Karpas-422 (cell line): ENCODE data around the gene RIMBP3C. TPM values are rescaled to one million over a fixed set of nuclear protein-coding genes. Genes with fewer than 3 reads are reported as not detected.
"Not testable (repeated sequence)": the region's sequence is repeated elsewhere in the genome, so short reads cannot be mapped to it uniquely, and the experiment has no call there.

Source experiments
- DNase-seq: peaks from one replicate; pipeline ENCODE4 v3.0.0-alpha.2; 2015
- H2AFZ ChIP-seq: fragments of 200-600 bp; sonication (generic); 2 replicates; pipeline ENCODE4 v1.6.1; 2014; ENCODE audit warnings: antibody characterized with exemption, low read length, mixed read lengths
- H3K27ac ChIP-seq: fragments of 200-600 bp; sonication (generic); 2 replicates; pipeline ENCODE4 v1.5.1; 2014; ENCODE audit warnings: mild to moderate bottlenecking, low read length, moderate library complexity
- H3K27me3 ChIP-seq: fragments of 200-600 bp; sonication (generic); 2 replicates; pipeline ENCODE4 v1.6.1; 2014; ENCODE audit warnings: low read length, mixed read lengths
- H3K36me3 ChIP-seq: fragments of 200-600 bp; sonication (generic); 2 replicates; pipeline ENCODE4 v1.6.1; 2014; ENCODE audit warnings: low read length, mixed read lengths; ENCODE audit not compliant: insufficient read depth
- H3K4me1 ChIP-seq: fragments of 200-600 bp; sonication (generic); 2 replicates; pipeline ENCODE4 v1.6.1; 2014; ENCODE audit warnings: mild to moderate bottlenecking, low read length, mixed read lengths
- H3K4me2 ChIP-seq: fragments of 200-600 bp; sonication (generic); 2 replicates; pipeline ENCODE4 v1.6.1; 2014; ENCODE audit warnings: low read length, low read depth, mild to moderate bottlenecking; ENCODE audit not compliant: poor library complexity, severe bottlenecking
- H3K4me3 ChIP-seq: fragments of 200-600 bp; sonication (generic); 2 replicates; pipeline ENCODE4 v1.5.1; 2014; ENCODE audit warnings: mild to moderate bottlenecking, antibody characterized with exemption, low read length, mixed read lengths
- H3K79me2 ChIP-seq: fragments of 200-600 bp; sonication (generic); 2 replicates; pipeline ENCODE4 v1.6.1; 2014; ENCODE audit warnings: mild to moderate bottlenecking, low read length, mixed read lengths
- H3K9ac ChIP-seq: fragments of 200-600 bp; sonication (generic); 2 replicates; pipeline ENCODE4 v1.6.0; 2014; ENCODE audit warnings: low read length
- H3K9me2 ChIP-seq: fragments of 200-600 bp; sonication (generic), shearing (Covaris generic); replicated peaks from 2 replicates; pipeline ENCODE4 v1.6.0; 2014; ENCODE audit warnings: mild to moderate bottlenecking, low read length, moderate library complexity; ENCODE audit not compliant: insufficient read depth
- H3K9me3 ChIP-seq: fragments of 300-700, 200-600 bp; sonication (generic); 2 replicates; pipeline ENCODE4 v1.6.1; 2014; ENCODE audit warnings: low read length, mixed read lengths
- H4K20me1 ChIP-seq: fragments of 200-600 bp; sonication (generic); 2 replicates; pipeline ENCODE4 v1.6.1; 2014; ENCODE audit warnings: mild to moderate bottlenecking, antibody characterized with exemption, low read length, low read depth; ENCODE audit not compliant: insufficient read depth
- total RNA-seq: library from RNA; depleted of rRNA; stranded (reverse); fragments of >200 nt; shearing (Covaris generic); gene quantifications from 2 replicates; pipeline ENCODE4 v1.2.3, GENCODE V29; 2014; ENCODE audit warnings: low replicate concordance

Gene RIMBP3C
- total RNA-seq, 1 experiment from 2014 or later: not detected

DNA sequence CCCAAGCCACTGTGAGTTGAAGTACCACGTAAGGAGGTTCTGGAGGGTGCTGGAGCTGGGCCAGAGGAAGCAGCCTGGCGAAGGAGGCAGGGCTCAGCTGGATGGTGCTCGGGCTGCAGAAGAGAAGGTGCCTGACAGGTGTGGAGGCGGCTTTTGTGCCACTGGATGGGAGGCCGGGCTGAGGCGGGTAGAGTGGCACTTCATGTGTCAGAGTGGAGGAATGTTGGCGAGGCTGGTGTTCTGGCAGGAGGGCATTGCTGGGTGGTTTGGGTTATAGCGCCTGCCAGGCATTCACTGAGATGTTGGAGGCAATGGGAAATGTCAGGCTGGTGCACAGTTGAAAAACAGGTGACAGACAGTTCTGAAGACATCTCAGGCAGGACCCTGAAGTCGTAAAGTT lies 40.4 kb upstream of the RIMBP3C start:
- Histone ChIP-seq H3K9me2 (no peaks in the 10 kb centered on the region), H3K9ac (no peak overlapping the region), H3K27me3 (no peaks in the 10 kb centered on the region), H3K4me3 (no peak overlapping the region), H3K36me3 (peaks cover 29% of the 10 kb centered on the region), H3K79me2 (peaks cover 97% of the 10 kb centered on the region), H3K4me2 (no peak overlapping the region), H3K4me1 (peaks cover 39% of the 10 kb centered on the region), H2AFZ (no peak overlapping the region), H3K9me3 (no peaks in the 10 kb centered on the region), H3K27ac (peak overlapping the region; percentile 28; the same call in 1 of the 2 replicates), H4K20me1 (peaks cover 39% of the 10 kb centered on the region)
- DNase-seq: no peak

DNA sequence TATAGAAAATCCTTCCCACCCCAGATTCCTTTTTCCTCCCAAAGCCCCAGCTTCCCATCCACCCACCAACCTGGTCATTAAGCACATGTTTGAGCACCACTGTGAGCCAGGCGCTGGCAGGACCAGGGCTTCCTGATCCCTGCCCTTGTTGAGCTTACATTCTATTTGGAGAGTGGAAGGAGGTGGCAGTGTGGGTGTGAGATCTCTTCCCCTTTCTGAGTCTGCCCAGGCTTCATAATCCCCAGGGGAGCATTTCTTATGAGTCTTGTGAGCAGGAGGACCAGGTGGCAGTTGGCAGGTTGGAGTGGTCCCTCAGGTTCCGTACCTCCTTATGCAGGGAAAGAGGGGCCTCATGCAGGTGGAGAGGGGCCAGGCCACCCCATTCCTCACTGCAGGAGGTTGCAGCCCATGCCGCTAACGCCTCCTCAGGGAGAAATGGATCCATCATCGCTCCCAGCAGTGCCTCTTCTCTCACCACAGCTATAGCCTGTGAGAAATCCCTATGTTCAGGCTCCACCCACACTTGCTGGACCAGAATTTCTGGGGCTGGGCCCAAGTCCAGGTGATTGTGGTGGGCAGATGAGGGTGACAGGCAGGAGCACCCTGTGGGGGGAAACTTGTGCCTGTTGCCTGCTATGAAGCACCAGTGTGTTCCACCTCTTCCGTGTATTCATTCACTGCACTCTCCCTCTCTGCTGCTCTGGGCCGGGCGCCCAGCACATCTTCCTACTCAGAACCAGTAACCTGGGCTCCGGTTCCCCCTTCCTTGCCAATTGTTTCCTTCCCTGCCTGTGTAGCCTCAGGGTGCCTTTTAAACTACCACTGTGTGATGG lies 39.8 kb upstream of the RIMBP3C start:
- H3K4me3 ChIP-seq: no peak overlapping the region
- peaks cover 44% of the 10 kb centered on the region for H3K4me1 ChIP-seq
- peak overlapping the region; percentile 12 for H3K4me2 ChIP-seq
- no peak overlapping the region for H2AFZ ChIP-seq
- peaks cover 29% of the 10 kb centered on the region for H3K36me3 ChIP-seq
- no peaks in the 10 kb centered on the region for H3K9me2 ChIP-seq
- H3K9me3 ChIP-seq: no peaks in the 10 kb centered on the region
- peak; percentile 90 for DNase-seq
- peaks cover 39% of the 10 kb centered on the region for H4K20me1 ChIP-seq
- H3K27me3 ChIP-seq: no peaks in the 10 kb centered on the region
- no peak overlapping the region for H3K9ac ChIP-seq
- peak overlapping the region; percentile 28; the same call in 1 of the 2 replicates for H3K27ac ChIP-seq
- H3K79me2 ChIP-seq: peaks cover 97% of the 10 kb centered on the region

DNA sequence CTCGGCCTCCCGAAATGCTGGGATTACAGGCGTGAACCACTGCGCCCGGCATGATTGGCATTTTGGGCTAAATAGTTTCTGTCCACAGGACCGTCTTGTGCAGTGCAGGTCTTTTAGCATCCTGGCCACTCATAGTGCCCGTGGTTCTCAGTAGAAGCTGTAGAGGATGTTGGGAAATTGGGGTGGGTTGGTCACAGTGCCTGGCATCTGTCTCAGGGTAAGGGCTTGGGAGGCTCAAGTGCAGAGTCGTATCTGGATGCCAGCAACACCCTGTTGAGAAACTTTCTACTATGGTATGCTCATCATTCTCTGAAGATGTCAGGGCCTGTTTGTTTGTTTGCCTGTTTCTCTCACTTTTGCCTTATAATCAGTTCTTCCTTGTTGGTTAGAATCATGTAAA lies 38.1 kb upstream of the RIMBP3C start:
- DNase-seq: no peak
- H3K9me3 ChIP-seq: no peaks in the 10 kb centered on the region
- H3K36me3 ChIP-seq: peaks cover 15% of the 10 kb centered on the region
- no peaks in the 10 kb centered on the region for H3K9me2 ChIP-seq
- no peak overlapping the region for H3K4me2 ChIP-seq
- no peak overlapping the region for H2AFZ ChIP-seq
- H4K20me1 ChIP-seq: peaks cover 49% of the 10 kb centered on the region
- H3K9ac ChIP-seq: no peak overlapping the region
- peaks cover 44% of the 10 kb centered on the region for H3K4me1 ChIP-seq
- peaks cover 97% of the 10 kb centered on the region for H3K79me2 ChIP-seq
- H3K27ac ChIP-seq: no peak overlapping the region
- no peaks in the 10 kb centered on the region for H3K27me3 ChIP-seq
- H3K4me3 ChIP-seq: no peak overlapping the region

DNA sequence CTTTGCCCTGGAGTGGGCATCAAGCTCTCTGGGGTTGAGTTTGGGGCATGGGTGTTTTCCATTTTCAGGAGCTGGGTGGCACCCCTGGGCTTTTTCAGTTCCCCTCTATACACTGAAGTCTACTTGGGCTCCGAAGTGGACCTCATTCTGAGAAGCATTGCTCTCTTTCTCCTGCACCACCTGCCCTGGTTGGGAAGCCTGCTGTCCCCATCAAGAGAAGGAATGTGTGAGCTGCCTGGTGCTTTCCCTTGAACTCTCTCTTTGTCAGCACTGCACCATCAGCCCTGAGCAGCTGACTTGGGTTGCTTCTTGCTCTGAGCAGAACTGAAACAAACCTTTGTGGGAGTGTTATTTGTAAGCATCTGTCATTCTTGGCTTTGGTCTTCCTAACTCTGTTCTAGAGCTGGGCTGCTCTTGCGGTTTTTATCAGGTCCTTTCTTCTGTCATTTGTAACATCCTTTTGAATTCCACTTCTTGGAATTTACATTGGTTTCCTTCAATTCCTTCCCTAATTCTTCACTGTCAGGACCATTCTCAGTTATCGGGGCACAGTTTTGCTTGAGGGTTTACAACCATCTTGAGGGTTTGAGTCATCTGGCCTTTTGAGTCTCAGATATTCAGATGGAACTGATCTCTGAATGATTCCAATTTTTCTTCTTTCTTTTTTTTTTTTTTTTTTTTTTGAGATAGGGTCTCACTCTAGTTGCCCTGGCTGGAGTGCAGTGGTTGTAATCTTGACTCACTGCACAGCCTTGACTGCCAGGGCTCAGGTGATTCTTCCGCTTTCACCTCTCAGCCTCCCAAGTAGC lies 36.7 kb upstream of the RIMBP3C start:
- Histone ChIP-seq H3K27ac (peak overlapping the region; percentile 55), H3K4me2 (peak overlapping the region; percentile 23), H4K20me1 (peaks cover 53% of the 10 kb centered on the region), H3K36me3 (peaks cover 3% of the 10 kb centered on the region; the same call in 1 of the 2 replicates), H3K27me3 (no peaks in the 10 kb centered on the region), H3K9me3 (no peaks in the 10 kb centered on the region), H2AFZ (no peak overlapping the region), H3K79me2 (peaks cover 92% of the 10 kb centered on the region), H3K9ac (no peak overlapping the region), H3K9me2 (no peaks in the 10 kb centered on the region), H3K4me3 (no peak overlapping the region), H3K4me1 (peaks cover 44% of the 10 kb centered on the region)
- DNase-seq: no peak

DNA sequence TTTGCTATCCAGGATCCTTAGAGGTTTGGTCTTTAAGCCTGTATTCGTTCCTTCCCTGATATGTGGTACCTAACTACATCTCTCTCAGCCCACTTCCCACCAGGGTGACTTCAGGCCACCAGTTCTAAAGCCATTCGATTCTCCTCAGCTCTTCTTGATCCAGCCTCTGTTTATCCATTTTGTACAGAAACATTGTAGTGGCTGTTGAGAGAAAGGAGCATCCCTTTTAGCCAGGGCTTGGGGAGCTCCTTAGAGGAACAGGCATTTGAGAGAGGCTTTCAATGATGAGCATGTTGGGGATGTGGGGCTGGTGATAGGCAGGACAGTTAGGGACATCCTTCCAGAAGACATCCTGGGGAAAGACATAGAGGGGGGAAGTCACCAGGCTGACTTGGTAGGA lies 34.1 kb upstream of the RIMBP3C start:
- H3K79me2 ChIP-seq: peaks cover 92% of the 10 kb centered on the region
- no peaks in the 10 kb centered on the region for H3K27me3 ChIP-seq
- H3K4me3 ChIP-seq: no peak overlapping the region
- H3K9me3 ChIP-seq: no peaks in the 10 kb centered on the region
- no peak overlapping the region for H2AFZ ChIP-seq
- no peak overlapping the region for H3K9ac ChIP-seq
- no peak overlapping the region for H3K27ac ChIP-seq
- no peak for DNase-seq
- no peak overlapping the region for H3K4me2 ChIP-seq
- H4K20me1 ChIP-seq: peaks cover 40% of the 10 kb centered on the region
- H3K36me3 ChIP-seq: no peaks in the 10 kb centered on the region
- H3K4me1 ChIP-seq: peaks cover 32% of the 10 kb centered on the region
- no peaks in the 10 kb centered on the region for H3K9me2 ChIP-seq

DNA sequence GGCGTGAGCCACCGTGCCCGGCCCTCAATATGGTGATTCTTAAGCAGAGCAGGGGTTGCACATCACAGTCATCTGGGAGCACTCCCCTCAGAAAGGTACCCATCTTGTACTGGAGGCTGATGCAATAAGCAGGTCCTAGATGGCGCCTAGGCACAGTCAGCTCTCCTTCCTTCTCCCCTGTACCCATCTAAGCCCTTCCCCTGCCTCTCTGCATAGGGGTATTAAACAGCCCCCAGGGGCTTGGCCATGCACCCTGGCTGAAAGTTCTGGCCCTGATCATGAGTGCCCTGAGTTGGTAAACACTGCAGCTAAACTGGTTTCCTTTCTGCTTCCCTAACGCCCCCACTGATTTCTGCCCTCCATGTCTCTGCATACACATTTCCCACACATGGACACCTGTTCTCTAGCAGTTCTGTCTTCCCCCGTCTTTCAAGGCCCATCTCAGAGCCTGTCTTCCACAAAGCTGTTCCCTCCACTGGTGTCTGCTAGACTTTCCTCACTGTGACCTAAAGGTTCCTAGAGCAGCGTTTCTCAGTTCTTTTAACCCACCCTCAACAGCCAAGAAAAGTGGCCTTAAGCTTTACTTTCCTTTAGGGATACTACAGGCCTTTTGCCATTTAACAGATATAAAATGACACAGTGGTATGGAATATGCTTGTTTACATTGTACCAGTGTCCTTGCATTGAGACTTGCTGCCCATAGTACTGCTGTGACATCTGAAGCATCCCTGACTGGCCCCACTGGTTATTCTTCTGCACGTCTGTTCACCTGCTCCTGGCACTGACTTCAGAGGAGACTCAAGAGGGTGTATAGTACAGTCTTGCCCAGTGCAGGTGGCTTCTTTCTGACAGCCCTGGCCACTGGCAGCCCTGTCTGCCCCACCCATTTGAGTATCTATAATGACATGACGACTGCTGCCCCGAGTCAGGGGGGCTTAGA lies 31.8 kb upstream of the RIMBP3C start:
- no peaks in the 10 kb centered on the region for H3K9me3 ChIP-seq
- H3K9me2 ChIP-seq: no peaks in the 10 kb centered on the region
- peak overlapping the region; percentile 25; the same call in 1 of the 2 replicates for H3K27ac ChIP-seq
- peaks cover 17% of the 10 kb centered on the region for H3K4me1 ChIP-seq
- H3K36me3 ChIP-seq: no peaks in the 10 kb centered on the region
- no peak for DNase-seq
- no peak overlapping the region for H2AFZ ChIP-seq
- peaks cover 47% of the 10 kb centered on the region for H4K20me1 ChIP-seq
- H3K4me2 ChIP-seq: no peak overlapping the region
- no peak overlapping the region for H3K4me3 ChIP-seq
- no peaks in the 10 kb centered on the region for H3K27me3 ChIP-seq
- H3K9ac ChIP-seq: no peak overlapping the region
- peaks cover 93% of the 10 kb centered on the region for H3K79me2 ChIP-seq

DNA sequence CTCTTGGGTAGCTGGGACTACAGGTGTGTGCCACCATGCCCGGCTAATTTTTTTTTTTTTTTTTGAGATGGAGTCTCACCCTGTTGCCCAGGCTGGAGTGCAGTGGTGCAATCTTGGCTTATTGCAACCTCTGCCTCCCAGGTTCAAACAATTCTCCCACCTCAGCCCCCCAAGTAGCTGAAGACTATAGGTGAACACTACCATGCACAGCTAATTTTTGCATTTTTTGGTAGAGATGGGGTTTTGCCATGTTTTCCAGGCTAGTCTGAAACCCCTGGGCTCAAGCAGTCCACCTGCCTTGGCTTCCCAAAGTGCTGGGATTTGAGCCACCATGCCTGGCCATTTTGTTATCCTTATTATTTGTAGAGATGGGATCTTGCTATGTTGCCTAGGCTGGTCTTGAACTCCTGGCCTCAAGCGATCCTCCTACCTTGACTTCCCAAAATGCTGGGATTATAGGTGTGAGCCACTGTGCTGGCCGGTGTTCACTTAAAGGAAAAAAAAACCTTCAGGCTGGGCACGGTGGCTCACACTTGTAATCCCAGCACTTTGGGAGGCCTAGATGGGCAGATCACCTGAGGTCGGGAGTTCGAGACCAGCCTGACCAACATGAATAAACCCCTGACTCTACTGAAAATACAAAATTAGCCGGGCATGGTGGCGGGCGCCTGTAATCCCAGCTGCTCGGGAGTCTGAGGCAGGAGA lies 29.9 kb upstream of the RIMBP3C start:
- not testable (repeated sequence) for H3K4me1 ChIP-seq, DNase-seq, H3K27me3 ChIP-seq, H3K9me3 ChIP-seq, H3K4me2 ChIP-seq, H3K4me3 ChIP-seq, H3K9ac ChIP-seq, H3K27ac ChIP-seq, H2AFZ ChIP-seq, H3K36me3 ChIP-seq, H3K9me2 ChIP-seq
- Histone ChIP-seq H4K20me1 (peaks cover 49% of the 10 kb centered on the region), H3K79me2 (peaks cover 93% of the 10 kb centered on the region)
